GM19193 (cell line): ENCODE measurements around the gene ASPSCR1.

Experiments
- POLR2A ChIP-seq: IDR thresholded peaks from 4 replicates; pipeline ENCODE4 v1.6.1; 2011; ENCODE audit not compliant: insufficient read depth, insufficient read length; ENCODE audit errors: extremely low read depth

ASPSCR1 gene

DNA sequence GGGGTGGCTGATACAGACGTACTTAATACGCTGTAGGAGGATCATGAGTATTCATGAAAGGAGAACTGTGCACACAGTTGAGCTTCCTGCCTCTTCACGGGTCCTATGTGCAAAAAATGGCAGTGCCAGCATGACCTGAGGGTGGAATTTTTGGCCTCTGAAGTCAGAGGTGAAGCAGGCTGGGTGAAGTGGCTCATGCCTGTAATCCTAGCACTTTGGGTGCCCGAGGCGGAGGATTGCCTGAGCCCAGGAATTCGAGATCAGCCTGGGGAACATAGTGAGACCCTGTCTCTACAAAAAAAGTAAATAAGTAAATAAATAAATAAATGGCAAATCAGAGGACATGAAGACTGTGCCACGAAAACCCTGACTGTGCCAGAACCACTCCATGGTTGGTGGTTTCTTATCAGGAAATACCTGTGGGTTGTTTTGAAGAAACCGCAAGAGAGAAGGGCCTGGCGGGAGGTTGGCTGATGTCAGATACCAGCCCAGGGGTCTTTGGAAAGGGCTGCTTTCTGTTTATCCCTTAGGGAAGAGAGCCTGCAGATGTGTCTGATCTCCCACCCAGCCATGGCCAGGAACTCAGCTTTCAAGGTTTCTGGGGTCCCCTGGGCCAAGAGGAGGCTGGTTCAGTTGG, 3.4 kb downstream of the ASPSCR1 start:
- TF ChIP-seq POLR2A: no peak

DNA sequence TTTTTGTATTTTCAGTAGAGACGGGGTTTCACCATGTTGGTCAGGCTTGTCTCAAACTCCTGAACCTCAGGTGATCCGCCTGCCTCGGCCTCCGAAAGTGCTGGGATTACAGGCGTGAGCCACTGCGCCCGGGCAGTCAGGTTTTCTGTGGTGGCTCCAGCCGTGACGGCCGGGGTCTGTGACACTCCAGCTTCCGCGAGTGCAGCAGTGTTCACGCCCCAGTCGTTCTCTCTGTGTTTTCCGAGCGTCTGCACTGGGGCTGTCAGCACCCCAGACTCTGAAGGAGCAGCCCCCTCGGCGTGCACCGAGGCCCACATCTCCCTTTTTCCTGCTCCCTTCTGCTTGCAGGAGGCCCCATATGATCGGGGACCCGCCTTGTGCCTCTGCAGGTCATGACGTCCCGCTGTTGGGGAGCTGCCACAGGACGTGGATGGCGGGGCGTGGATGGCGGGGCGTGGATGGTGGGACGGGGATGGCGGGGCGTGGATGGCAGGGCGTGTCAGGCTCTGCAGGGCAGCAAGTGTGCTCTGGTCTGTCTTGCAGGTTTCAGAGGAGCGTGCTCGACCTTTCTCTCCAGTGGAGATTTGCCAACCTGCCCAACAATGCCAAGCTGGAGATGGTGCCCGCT, 5.7 kb downstream of the ASPSCR1 start:
- TF ChIP-seq POLR2A: no peak

DNA sequence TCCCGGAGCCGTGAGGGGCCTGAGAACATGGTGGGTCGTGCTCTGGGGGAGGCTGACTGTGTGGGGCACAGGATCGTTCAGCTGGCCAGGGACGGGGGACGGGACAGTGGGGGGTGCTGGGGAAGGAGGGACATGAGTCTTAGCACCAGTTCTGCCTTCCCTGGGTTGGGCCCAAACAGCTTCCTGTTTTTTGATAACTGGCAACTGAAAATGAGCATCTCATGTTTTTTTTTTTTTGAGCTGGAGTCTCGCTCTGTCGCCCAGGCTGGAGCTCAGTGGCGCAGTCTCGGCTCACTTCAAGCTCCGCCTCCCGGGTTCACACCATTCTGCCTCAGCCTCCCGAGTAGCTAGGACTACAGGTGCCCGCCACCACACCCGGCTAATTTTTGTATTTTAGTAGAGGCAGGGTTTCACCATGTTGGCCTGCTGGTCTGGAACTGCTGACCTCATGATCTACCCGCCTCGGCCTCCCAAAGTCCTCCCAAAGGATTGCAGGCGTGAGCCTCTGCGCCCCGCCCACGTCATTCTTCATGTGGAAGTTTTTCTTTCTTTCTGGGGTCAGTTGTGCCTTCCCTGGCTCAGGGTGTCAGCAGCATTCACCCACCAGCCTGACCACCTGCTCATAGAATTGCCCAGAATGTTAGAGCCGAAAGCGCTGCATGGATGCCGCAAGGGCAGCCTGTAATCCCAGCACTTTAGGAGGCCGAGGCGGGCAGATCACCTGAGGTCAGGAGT, 6.4 kb downstream of the ASPSCR1 start:
- TF ChIP-seq POLR2A: no peak

DNA sequence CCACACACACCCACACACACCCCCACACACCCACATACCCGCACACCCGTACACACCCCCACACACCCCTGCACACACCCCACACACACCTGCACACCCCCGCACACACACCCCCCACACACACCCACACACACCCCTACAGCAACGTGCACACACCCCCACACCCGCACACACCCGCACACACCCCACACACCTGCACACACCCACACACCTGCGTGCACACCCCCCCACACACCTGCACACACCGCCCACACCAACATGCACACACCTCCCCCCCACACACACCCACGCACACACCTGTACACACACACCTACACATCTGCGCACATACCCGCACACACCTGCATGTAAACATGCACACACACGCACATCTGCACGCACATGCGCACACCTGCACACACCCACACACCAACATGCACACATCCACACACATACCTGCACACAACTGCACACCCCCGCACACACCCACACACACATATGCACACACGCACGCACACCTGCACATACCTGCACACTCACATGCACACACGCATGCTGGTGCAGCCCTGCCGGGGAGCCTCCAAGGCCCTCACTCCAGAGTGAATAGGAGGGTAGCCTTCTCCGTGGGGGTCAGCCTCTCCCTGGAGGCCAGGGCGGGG, 7.5 kb downstream of the ASPSCR1 start:
- TF ChIP-seq POLR2A: no peak

DNA sequence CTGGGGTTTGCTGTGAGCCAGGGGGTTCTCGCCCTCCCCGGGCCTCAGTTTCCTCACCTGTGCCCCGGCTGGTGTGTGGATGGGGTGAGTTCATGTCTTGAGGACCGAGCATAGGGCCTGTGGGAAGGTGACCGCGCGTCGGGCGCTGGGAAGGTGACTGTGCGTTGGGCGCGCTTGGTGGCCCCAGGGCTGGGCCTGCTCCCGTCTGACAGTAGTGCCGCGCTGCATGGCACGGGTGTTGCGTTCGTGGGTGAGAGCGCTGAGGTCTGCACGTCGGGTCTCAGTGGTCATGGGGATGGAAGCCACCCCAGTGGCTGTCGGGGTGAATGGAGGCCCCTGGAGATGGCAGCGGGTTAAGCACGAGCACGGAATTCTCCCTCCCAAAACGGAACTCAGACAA, 9.2 kb downstream of the ASPSCR1 start:
- no peak for TF ChIP-seq POLR2A

DNA sequence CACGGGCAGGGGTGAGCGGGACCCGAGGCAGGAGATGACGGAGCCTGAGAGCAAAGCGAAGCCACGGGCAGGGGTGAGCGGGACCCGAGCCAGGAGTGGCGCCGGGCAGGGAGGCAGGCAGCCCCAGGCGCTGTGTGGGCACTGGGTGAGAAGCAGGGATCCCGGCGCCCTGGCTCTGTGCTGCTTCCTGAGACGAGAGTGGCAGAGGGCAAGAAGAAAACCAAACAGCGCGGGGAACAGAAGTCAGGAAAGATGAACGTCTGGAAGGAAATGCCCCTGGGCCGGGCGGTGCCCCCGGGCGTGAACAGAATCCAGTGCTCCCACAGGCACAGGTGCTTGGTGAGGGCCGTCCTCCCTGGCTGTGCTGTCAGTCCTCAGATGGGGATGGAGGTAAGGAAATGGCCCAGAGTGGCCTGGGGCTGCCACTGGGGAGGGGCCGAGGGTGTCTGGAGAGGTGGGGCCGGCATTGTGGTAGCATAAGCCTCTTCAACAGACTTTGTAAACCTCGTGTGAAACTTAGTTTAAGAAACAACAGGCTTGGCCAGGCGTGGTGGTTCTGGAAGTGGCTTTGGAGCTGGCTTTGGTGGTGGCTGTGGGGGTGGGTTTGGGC, 9.8 kb downstream of the ASPSCR1 start:
- TF ChIP-seq POLR2A: no peak

DNA sequence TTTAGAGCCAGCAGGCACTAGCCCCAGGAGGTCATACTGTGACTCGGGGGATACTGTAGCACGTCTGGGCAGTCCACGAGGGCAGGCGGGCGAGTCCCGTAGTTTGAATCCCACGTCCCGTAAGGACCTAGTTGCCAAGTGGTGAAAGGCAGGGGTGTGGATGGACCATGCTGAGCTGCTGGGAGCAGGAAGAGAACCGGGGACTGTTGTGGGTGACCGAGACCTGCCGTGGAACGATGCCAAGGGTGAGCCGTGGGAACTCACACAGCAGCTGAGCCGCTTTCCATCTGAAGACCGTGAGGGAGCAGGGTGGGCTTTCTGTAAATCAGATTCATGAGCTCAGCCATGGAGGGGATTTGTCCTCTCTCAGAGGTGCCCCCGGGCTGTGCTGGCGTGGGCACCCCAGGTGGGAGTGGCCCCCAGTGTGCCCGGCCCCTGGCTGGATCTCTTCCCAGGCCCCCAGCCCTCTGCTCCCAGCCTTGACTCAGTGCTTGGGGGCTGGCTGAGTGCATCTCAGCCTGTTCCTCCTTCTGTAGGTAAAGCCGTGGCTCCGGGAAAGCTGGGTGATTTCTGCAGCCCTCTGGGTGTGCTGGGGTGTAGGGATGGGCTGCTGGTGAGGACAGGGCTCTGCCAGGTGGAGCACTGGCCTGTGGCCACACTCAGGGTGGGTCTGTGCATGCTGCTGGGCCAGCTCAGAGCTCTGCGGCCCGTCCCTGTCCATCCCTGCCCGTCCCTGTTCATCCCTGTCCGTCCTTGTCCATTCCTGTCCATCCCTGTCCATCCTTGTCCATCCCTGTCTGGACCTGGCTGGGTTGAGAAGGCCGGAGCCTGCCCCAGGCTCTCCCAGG, 13.6 kb downstream of the ASPSCR1 start:
- TF ChIP-seq POLR2A: no peak

DNA sequence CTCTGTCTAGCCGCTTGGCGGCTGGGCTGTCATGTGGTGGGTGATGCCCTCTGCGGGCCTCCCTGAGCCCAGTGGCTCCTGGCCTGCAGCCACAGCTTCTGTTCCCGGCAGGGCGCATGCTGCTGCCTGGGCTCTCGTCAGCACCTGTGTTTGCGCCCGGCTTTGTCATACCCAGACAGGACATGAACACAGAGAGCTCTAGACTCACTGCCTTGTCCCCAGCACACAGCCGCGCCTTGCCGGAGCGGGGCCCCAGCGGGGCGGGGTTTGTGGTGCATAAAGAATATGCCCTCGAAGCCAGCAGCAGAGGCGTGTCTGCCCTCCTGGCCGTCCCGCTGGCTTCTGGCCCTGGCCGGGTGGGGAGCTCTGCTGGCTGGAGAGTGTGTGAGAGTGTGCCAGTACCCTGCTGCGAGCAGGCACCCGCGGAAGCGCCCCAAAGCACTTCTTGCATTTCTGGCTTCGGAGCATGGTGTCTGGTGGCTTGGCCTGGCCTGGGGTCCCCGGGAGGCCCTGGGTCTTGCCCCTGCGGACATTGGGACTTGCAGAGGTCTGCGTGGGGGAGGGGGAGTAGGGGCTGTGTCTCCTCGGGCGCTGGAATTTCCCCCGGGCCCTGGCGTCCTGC, 14.4 kb downstream of the ASPSCR1 start:
- TF ChIP-seq POLR2A: no peak

DNA sequence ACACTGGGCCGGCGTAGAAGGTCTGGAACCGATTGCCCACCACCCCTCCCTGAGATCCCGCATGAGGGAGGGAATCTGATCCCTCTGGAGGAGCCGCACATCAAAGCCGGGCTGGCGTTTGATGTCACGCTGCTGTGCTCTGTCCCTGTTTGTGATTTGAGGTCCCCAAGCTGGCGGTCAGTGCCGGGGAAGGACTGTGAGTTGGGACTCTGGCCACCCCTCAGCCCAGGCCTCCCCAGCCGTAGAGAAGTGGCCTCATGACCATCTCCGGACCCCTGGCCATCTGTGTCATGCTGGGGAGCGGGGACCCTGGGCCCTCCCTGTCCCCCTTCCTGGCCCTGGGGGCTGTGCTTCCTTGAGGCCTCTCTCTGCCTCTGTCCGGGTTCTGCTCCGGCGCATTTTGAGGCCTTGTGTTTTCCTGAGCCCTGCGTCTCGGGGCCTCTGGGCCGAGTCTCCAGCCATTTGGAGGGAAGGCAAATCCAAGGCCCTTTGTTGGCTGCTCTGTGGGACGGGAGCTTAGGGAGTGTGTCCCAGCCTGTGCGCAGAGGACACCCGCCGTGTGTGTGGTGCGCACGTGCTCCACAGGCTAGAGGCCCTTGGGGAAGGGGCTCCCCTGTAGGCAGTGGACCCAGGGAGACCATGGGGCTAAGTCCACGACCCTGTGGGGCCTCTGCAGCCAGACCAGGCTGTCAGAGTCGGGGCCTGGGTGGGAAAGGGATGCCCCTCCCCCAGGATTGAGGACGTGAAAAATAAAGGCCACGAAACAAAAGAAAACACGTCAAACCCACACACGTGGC, 15.1 kb downstream of the ASPSCR1 start:
- no peak for TF ChIP-seq POLR2A

DNA sequence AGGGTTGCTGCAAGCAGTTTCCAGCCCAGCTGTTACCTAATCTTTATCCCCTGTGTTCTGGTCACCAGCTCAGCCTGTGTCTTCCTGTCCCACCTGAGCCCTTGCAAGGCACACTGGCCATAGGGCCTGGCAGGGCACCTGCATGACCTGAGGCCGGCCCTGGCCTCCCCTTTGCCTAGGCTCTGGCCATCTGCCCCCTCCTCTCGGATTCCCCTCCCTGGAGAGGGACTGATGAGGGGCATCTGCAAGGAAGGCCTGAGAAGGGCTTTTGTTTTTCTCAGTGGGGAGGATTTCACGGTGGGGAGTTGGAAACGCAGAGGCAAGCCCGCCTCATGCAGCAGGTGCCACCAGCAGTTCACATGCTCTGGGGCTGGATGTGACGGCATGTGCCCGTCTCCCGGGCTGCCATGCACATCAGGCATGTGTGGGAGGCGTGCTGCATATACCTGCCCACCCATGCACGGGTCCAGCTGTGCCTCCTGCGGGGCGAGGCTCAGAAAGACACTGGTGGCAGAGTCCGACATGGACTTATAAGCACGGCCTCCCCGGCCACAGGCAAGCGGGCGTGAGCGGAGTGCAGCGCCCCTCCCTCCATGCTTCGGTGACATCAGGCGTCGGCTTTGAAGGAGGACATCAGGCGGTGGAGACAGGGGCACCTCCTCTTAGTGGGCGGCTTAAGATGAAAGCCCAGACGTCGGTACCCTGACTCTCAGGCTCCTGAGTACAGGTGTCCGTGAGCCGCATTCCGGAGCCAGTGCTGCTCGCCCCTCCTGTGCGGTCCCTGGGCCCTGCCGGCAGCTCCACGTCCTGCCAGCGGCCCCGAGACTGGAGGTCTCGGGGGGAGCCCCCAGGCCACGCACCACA, 16.5 kb downstream of the ASPSCR1 start:
- no peak for TF ChIP-seq POLR2A

DNA sequence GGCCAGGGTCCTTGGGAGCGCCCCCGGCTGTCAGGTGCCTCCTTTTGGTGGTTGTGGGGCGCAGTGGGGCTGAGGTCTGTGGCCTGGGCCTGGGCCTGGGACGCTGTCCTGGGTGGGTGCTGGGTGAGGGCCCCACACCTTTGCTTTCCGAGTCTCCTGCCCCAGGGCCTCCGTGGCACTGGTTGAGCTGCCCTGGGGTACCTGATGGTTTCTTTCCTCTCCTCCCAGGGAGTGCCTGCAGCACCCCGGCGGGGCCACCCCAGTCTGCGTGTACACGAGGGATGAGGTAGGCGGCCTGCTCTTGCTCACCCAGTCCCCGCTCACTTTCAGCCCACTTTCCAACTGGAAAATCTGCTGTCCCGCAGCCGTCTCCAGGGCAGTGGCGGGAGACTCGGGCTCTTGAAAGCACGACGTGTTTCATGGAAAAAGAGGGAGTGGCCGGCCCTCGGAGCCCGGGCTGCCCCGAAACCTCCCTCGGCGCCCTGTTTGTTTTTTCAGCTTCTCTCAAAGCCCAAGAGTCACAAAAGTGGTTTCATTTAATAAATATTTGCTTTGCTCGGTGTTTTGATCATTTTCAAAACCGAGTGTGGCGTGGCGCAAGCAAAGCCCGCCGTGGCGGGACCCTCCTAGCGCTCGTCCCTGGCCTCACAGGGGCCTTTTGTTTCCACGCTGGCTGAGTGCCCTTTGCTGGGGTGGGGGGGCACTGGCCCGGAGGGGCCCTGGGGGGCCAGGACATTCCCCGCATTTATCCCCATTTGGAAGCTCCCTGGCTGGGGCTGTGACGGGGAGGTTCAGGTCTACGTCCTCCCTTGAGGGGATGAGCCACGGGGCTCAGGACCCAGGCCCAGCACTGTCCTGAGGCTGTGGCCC, 17.4 kb downstream of the ASPSCR1 start:
- no peak for TF ChIP-seq POLR2A

DNA sequence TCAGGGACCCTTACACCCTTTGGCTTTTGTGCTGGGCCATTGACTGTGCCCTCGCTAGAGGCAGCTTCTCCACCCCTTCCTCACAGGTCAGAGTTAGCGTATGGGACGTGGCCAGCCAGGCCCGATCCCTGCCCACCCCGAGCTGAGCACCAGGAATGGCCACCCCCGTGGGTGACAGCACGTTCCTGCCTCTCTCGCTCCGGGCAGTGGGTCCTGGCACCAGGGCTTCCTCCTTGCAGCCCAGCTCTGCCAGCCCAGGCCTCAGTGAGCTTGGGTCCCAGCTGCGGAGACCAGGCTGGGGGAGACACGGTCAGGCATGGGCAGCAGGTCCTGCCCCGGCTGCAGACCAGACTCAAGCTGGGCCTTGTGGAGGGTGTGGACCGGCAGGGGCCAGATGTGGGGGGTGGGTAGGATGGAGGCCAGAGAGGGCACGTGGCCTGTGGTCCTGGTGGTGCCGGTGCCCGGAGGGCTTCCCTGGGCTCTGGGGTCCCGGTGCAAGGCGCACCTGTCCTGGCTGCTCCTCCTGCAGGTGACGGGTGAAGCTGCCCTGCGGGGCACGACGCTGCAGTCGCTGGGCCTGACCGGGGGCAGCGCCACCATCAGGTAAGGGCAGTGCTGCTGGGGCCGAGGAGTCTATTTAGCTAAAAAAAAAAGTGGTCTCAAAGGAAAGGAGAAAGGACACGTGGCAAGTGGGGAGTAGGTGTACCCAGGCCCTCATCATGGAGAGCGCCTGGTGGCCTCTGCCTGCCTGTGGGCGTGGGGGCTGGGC, 18.2 kb downstream of the ASPSCR1 start:
- TF ChIP-seq POLR2A: no peak
